Heart right ventricle (tissue), 16 donors: Measurements from ENCODE around the gene LMAN1L. TPM values are rescaled to one million over a fixed set of nuclear protein-coding genes. Genes with fewer than 3 reads are reported as not detected.

Source experiments
- ATAC-seq, 8 donors: fragments of 200-7000 bp; cut with Tn5 transposase; one replicate each; pipeline ENCODE4 v1.9.1; 2020; ENCODE audit warnings: mild to moderate bottlenecking in 8 of 8, moderate library complexity in 8 of 8, moderate number of reproducible peaks in 1 of 8
- DNase-seq, 2 donors: peaks; one replicate each; pipeline ENCODE4 v3.0.0-alpha.2; 2020
- H3K27ac ChIP-seq, 10 donors: fragments of 200-600 bp; sonication (generic) in 2 of 10; one replicate each; pipeline versions ENCODE4 v1.5.0 to v1.8.0; 2020 to 2022; ENCODE audit warnings: mild to moderate bottlenecking in 3 of 10
- H3K27me3 ChIP-seq, 7 donors: fragments of 200-600 bp; one replicate each; pipeline ENCODE4 v1.8.0; 2021 to 2022; ENCODE audit warnings: mild to moderate bottlenecking in 2 of 7
- H3K36me3 ChIP-seq, 9 donors: fragments of 200-600 bp; sonication (generic) in 1 of 9; one replicate each; pipeline versions ENCODE4 v1.5.0 to v1.8.0; 2020 to 2022; ENCODE audit warnings: mild to moderate bottlenecking in 2 of 9
- H3K4me1 ChIP-seq, 9 donors: fragments of 200-600 bp; sonication (generic) in 1 of 9; one replicate each; pipeline versions ENCODE4 v1.5.0 to v1.8.0; 2020 to 2022; ENCODE audit warnings: mild to moderate bottlenecking in 4 of 9
- H3K4me3 ChIP-seq, 10 donors: fragments of 200-600 bp; sonication (generic) in 2 of 10; one replicate each; pipeline versions ENCODE4 v1.5.0 to v1.8.0; 2020 to 2022; ENCODE audit warnings: mild to moderate bottlenecking in 7 of 10, moderate library complexity in 2 of 10
- H3K9me3 ChIP-seq, 11 donors: fragments of 200-600 bp in 10 of 11; sonication (generic) in 2 of 11; one replicate each; pipeline versions ENCODE4 v1.5.0 to v1.8.0; 2013 to 2022; ENCODE audit warnings: mild to moderate bottlenecking in 2 of 11, control low read depth in 1 of 11, moderate library complexity in 1 of 11
- WGBS, 2 donors: extraction: QIAGEN DNeasy Blood & Tissue Kit; methylation state at CpG; one replicate each; pipeline ENCODE4 v1.1.7; 2013; ENCODE audit warnings: inconsistent platforms in 1 of 2; 5-methylcytosine and 5-hydroxymethylcytosine counted together
- intact Hi-C, 10 donors: fragments of 100-400 bp; cut with DNase I; formaldehyde crosslinking; loops; one replicate each; pipeline versions ENCODE4 v1.11.1 to v1.14.2; 2022
- polyA plus RNA-seq, 2 donors: library from polyadenylated mRNA; stranded (reverse); fragments of 200-250 nt; gene quantifications; one replicate each; pipeline ENCODE4 v1.2.3, GENCODE V29; 2013
- total RNA-seq, 10 donors: library from RNA; stranded (reverse); fragmentation: NEBNext Ultra II Directional in 3 of 10; extraction: Animal tissue kit (Norgen Biotek cat#: 25700) in 3 of 10; gene quantifications; one replicate each; pipeline versions ENCODE4 v1.2.1 to v1.2.4, GENCODE V29; 2021 to 2023
- TF ChIP-seq, protein P1 (sequence below), 9 donors: fragments of 200-600 bp; sonication (generic) in 2 of 9; IDR thresholded peaks; one replicate each; pipeline versions ENCODE4 v1.5.0 to v1.8.0; 2021 to 2022; ENCODE audit warnings: antibody characterized with exemption in 9 of 9, mild to moderate bottlenecking in 5 of 9, moderate library complexity in 1 of 9
- donor health status: Arrhythmogenic right ventricular cardiomyopathy.
- donor health status: ischemic (EF 13 %, LVEDD 7.1; RV severe dilation, severe dysfunction).
- donor health status: healthy with polysubstance abuse.
- donor health status: DM: no; HTN: yes; CAD: no.
- donor health status: DM: no; HTN: no; CAD: no.
- donor health status: ischemic (EF 25% LVEDD 6.9; RV normal size, moderate dysfunction).
- donor health status: ischemic (EF 25% LVEDD 5.7; RV mildly dilated, moderate dysfunction).
- donor health status: healthy.
- donor health status: DM: yes; HTN: yes; CAD: no.
- donor health status: Ischemic cardiomyopathy.
- donor health status: ischemic (EF 35%, LVEDD 5.7; RV mildly dilated, moderate dysfunction).
- donor health status: nonischemic (EF 11% LVEDD 7.7; RV severe dilation, severe dysfunction).
- donor health status: DM: yes; HTN: yes; CAD: no.
- donor health status: PGD.
- donor health status: ischemic (EF 29% LVEDD 5.4; RV normal size, mild dysfunction).
- donor health status: nonischemic (EF 23%, LVEDD 6.1; RV moderate dilation, normal function).

LMAN1L gene
- total and polyA plus RNA-seq, 12 donors, result 0.03 to 47.4 (median 9.0) TPM

DNA sequence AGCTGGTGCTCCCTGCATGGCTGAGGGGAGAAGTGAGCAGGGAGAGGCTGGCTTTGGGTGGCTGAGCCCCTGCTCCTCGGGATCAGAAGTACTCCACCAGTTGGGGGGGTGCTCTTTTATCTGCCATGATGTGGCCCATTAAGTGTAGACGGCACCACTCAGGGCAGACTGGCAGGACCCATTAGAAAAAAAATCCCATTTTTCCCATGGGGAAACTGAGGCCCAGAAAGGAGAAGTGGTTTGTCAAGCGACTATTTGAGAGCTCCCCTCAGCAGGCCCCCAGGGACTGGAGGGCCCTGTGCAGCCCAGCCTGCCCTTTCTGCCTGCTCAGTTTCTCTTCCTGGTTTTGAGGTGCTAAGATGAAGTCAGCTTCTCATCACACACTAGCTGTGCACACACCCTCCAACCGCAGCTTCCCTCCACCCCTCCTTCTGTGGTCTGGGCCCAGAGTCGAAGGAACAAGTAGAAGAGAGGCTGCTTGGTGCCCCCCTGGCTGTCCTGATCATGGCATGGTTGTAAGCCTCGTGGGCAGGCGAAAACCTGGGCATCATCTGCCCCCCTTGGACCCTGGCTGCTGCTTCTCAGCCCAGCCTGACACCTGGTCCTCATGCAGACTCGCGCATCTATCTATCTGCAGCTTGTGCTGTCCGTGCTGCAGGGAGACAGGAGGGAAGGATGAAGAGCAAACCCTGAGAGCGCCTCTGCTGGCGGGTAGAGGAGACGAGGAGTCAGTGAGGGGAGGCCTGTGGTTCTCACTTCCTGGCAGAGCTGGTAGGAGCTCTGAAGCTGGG lies 25.2 kb upstream of the LMAN1L start:
- DNase-seq (peak in 1 of 2 donors; percentile 62), ATAC-seq (peak; percentile 22 to 50 (median 32))
- intact Hi-C loops, result loop anchor here in 2 of 10 donors (10.0 kb wide), 2 partner anchors 57 to 417 kb away; partner anchors contain the start of genes C15orf39 (in 1 of the 2) and ULK3 (in 1 of the 2)
- TF ChIP-seq, protein P1, sequence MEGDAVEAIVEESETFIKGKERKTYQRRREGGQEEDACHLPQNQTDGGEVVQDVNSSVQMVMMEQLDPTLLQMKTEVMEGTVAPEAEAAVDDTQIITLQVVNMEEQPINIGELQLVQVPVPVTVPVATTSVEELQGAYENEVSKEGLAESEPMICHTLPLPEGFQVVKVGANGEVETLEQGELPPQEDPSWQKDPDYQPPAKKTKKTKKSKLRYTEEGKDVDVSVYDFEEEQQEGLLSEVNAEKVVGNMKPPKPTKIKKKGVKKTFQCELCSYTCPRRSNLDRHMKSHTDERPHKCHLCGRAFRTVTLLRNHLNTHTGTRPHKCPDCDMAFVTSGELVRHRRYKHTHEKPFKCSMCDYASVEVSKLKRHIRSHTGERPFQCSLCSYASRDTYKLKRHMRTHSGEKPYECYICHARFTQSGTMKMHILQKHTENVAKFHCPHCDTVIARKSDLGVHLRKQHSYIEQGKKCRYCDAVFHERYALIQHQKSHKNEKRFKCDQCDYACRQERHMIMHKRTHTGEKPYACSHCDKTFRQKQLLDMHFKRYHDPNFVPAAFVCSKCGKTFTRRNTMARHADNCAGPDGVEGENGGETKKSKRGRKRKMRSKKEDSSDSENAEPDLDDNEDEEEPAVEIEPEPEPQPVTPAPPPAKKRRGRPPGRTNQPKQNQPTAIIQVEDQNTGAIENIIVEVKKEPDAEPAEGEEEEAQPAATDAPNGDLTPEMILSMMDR (IDR thresholded peaks at IDR 0.05), result peak in 6 of 9 donors; percentile 38 to 65 (median 50)
- peaks cover 59 to 99% (median 98%) of the 10 kb centered on the region in 9 donors for H3K4me1 ChIP-seq
- peaks cover 0 to 14% (median 0%) of the 10 kb centered on the region in 9 donors for H3K36me3 ChIP-seq
- H3K27ac ChIP-seq, result peak overlapping the region; percentile 14 to 98 (median 90)
- H3K4me3 ChIP-seq, result peak overlapping the region in 4 of 10 donors; percentile 8 to 88 (median 20)
- no peaks in the 10 kb centered on the region for H3K9me3 ChIP-seq
- no peaks in the 10 kb centered on the region for H3K27me3 ChIP-seq
- 44 to 45% methylated on average over 13 of the region's 13 CpGs for WGBS, 2 donors

GRCh38 chr15:74788042-74788682 lies 24.5 kb upstream of the LMAN1L start:
- peaks cover 61 to 100% (median 100%) of the 10 kb centered on the region in 9 donors for H3K4me1 ChIP-seq
- peak overlapping the region; percentile 14 to 98 (median 90) for H3K27ac ChIP-seq
- H3K36me3 ChIP-seq, result peaks cover 0 to 14% (median 0%) of the 10 kb centered on the region in 9 donors
- TF ChIP-seq, protein P1 (IDR thresholded peaks at IDR 0.05), result no peak
- DNase-seq, result no peak
- WGBS, 2 donors, result 51 to 56% methylated on average over 7 of the region's 7 CpGs
- H3K27me3 ChIP-seq, result no peaks in the 10 kb centered on the region
- H3K9me3 ChIP-seq, result no peaks in the 10 kb centered on the region
- intact Hi-C loops, result loop anchor here in 2 of 10 donors (10.0 kb wide), 2 partner anchors 57 to 417 kb away; partner anchors contain the start of genes C15orf39 (in 1 of the 2) and ULK3 (in 1 of the 2)
- H3K4me3 ChIP-seq, result peak overlapping the region in 3 of 10 donors; percentile 12 to 88 (median 28)
- no peak for ATAC-seq

GRCh38 chr15:74788683-74789151 lies 23.9 kb upstream of the LMAN1L start:
- 63 to 79% methylated on average over 9 of the region's 9 CpGs for WGBS, 2 donors
- intact Hi-C loops, result loop anchor here in 2 of 10 donors (10.0 kb wide), 2 partner anchors 56 to 416 kb away; partner anchors contain the start of genes C15orf39 (in 1 of the 2) and ULK3 (in 1 of the 2)
- TF ChIP-seq, protein P1 (IDR thresholded peaks at IDR 0.05), result no peak
- ATAC-seq (no peak), DNase-seq (no peak)
- Histone ChIP-seq H3K36me3 (peaks cover 0 to 14% (median 0%) of the 10 kb centered on the region in 9 donors), H3K27me3 (no peaks in the 10 kb centered on the region), H3K4me3 (peak overlapping the region in 4 of 10 donors; percentile 10 to 88 (median 12)), H3K27ac (peak overlapping the region in 9 of 10 donors; percentile 75 to 98 (median 92)), H3K4me1 (peaks cover 55 to 100% (median 100%) of the 10 kb centered on the region in 9 donors), H3K9me3 (no peaks in the 10 kb centered on the region)

GRCh38 chr15:74789171-74789631 lies 23.4 kb upstream of the LMAN1L start:
- Histone ChIP-seq H3K4me1 (peaks cover 51 to 97% (median 95%) of the 10 kb centered on the region in 9 donors), H3K27ac (peak overlapping the region; percentile 60 to 98 (median 90)), H3K36me3 (peaks cover 0 to 14% (median 0%) of the 10 kb centered on the region in 9 donors), H3K27me3 (no peaks in the 10 kb centered on the region), H3K4me3 (peak overlapping the region in 4 of 10 donors; percentile 10 to 88 (median 12)), H3K9me3 (no peaks in the 10 kb centered on the region)
- no peak for DNase-seq
- intact Hi-C loops, result loop anchor here in 2 of 10 donors (10.0 kb wide), 2 partner anchors 56 to 416 kb away; partner anchors contain the start of genes C15orf39 (in 1 of the 2) and ULK3 (in 1 of the 2)
- 65 to 70% methylated on average over 14 of the region's 14 CpGs for WGBS, 2 donors
- ATAC-seq, result no peak
- TF ChIP-seq, protein P1 (IDR thresholded peaks at IDR 0.05), result no peak
